DND-41 (cell line): ENCODE results near the gene ANKRD29.

Source experiments
- ATAC-seq: fragments of 200-7000 bp; cut with Tn5 transposase; 3 replicates; pipeline ENCODE4 v1.9.1; 2021; ENCODE audit warnings: low read depth; ENCODE audit not compliant: insufficient read depth
- DNase-seq: peaks from one replicate; pipeline ENCODE4 v3.0.0-alpha.2; 2020
- H2AFZ ChIP-seq: 2 replicates; pipeline ENCODE4 v1.6.0; 2012; ENCODE audit warnings: low read depth, low read length
- H3K27ac ChIP-seq: 2 replicates; pipeline ENCODE4 v1.5.1; 2012; ENCODE audit warnings: low read length, inconsistent platforms
- H3K27me3 ChIP-seq: fragments of 200-600 bp; sonication (generic); 2 replicates; pipeline ENCODE4 v1.6.0; 2012; ENCODE audit warnings: low read length, mild to moderate bottlenecking, inconsistent platforms; ENCODE audit not compliant: insufficient read depth, poor library complexity
- H3K36me3 ChIP-seq: 2 replicates; pipeline ENCODE4 v1.5.1; 2012; ENCODE audit warnings: low read length, inconsistent platforms; ENCODE audit not compliant: insufficient read depth
- H3K4me1 ChIP-seq: 2 replicates; pipeline ENCODE4 v1.5.1; 2012; ENCODE audit warnings: mild to moderate bottlenecking, low read length; ENCODE audit not compliant: insufficient read depth
- H3K4me2 ChIP-seq: 2 replicates; pipeline ENCODE4 v1.6.0; 2012; ENCODE audit warnings: mild to moderate bottlenecking, moderate library complexity, low read length, inconsistent platforms; ENCODE audit not compliant: insufficient read depth
- H3K4me3 ChIP-seq, 2 experiments: fragments of 200-600 bp in 1 of 2; shearing (Covaris generic) in 1 of 2; 2 replicates each; pipeline ENCODE4 v1.5.1; 2012 to 2016; ENCODE audit warnings: inconsistent platforms in 2 of 2, low read length in 2 of 2, mild to moderate bottlenecking in 2 of 2, low read depth in 1 of 2, moderate library complexity in 1 of 2
- H3K79me2 ChIP-seq: 2 replicates; pipeline ENCODE4 v1.6.0; 2012; ENCODE audit warnings: low read length, inconsistent platforms; ENCODE audit not compliant: insufficient read depth
- H3K9ac ChIP-seq: 2 replicates; pipeline ENCODE4 v1.6.0; 2012; ENCODE audit warnings: low read depth, mild to moderate bottlenecking, inconsistent platforms, low read length, moderate library complexity
- H3K9me3 ChIP-seq: 2 replicates; pipeline ENCODE4 v1.5.1; 2012; ENCODE audit warnings: low read length, moderate library complexity, mild to moderate bottlenecking, inconsistent platforms; ENCODE audit not compliant: insufficient read depth, severe bottlenecking
- H4K20me1 ChIP-seq: 2 replicates; pipeline ENCODE4 v1.6.0; 2012; ENCODE audit warnings: low read length; ENCODE audit not compliant: insufficient read depth
- EZH2 ChIP-seq: IDR thresholded peaks from 3 replicates; pipeline ENCODE4 v1.6.1; 2012; ENCODE audit warnings: borderline replicate concordance, low read depth, mild to moderate bottlenecking, moderate library complexity, low read length, inconsistent platforms; ENCODE audit not compliant: severe bottlenecking
- TF ChIP-seq, protein P1 (sequence below): IDR thresholded peaks from 2 replicates; pipeline ENCODE4 v1.5.1; 2012; ENCODE audit warnings: borderline replicate concordance, low read length, moderate library complexity, mild to moderate bottlenecking; ENCODE audit not compliant: poor library complexity, severe bottlenecking; ENCODE audit errors: extremely low read depth

Gene ANKRD29

GRCh38 chr18:23646282-23646681 lies 16.4 kb downstream of the ANKRD29 start:
- no peak for TF ChIP-seq EZH2
- TF ChIP-seq, protein P1, sequence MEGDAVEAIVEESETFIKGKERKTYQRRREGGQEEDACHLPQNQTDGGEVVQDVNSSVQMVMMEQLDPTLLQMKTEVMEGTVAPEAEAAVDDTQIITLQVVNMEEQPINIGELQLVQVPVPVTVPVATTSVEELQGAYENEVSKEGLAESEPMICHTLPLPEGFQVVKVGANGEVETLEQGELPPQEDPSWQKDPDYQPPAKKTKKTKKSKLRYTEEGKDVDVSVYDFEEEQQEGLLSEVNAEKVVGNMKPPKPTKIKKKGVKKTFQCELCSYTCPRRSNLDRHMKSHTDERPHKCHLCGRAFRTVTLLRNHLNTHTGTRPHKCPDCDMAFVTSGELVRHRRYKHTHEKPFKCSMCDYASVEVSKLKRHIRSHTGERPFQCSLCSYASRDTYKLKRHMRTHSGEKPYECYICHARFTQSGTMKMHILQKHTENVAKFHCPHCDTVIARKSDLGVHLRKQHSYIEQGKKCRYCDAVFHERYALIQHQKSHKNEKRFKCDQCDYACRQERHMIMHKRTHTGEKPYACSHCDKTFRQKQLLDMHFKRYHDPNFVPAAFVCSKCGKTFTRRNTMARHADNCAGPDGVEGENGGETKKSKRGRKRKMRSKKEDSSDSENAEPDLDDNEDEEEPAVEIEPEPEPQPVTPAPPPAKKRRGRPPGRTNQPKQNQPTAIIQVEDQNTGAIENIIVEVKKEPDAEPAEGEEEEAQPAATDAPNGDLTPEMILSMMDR, result no peak
- H2AFZ ChIP-seq, result no peak overlapping the region
- H4K20me1 ChIP-seq, result no peaks in the 10 kb centered on the region

DNA sequence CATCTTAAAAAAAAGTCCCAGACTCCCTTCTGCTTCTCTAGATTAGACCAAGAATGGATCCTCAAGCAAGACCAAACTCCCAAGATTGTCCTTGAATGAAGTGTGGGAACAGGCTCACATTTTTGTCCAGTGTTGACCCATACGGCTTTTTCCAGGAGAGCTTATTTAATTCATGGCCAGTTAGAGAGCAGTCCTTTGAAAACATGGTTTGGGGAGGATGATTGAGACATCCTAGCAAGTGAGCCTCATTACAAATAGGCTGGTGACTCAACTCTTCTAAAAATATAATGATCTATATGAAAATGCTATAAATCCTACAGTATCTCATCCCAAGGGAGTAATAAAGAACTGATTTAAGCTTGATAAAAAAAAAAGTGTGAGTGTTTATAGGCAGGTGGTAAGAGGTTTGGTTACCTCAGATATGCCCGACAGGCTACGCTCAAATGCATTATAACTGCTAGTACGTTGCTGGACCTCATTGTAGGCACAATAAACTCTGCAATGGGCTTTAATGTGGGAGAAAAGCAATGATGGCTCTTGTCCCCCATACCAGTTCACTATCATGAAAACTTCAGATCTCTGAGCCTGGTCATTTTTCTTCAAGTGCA lies 17.0 kb downstream of the ANKRD29 start:
- no peak overlapping the region for H3K9ac ChIP-seq
- H4K20me1 ChIP-seq, result no peaks in the 10 kb centered on the region
- no peak overlapping the region for H3K27ac ChIP-seq
- peaks cover 2% of the 10 kb centered on the region for H3K27me3 ChIP-seq
- DNase-seq, result no peak
- H3K9me3 ChIP-seq, result peaks cover 15% of the 10 kb centered on the region
- no peak overlapping the region for H2AFZ ChIP-seq
- H3K79me2 ChIP-seq, result no peaks in the 10 kb centered on the region
- no peaks in the 10 kb centered on the region for H3K36me3 ChIP-seq
- H3K4me1 ChIP-seq, result no peaks in the 10 kb centered on the region
- ATAC-seq, result no peak
- no peak overlapping the region for H3K4me3 ChIP-seq
- TF ChIP-seq, protein P1, result no peak
- no peak overlapping the region for H3K4me2 ChIP-seq

More at GRCh38 chr18:23646282-23646681, 16.4 kb downstream of the ANKRD29 start:
- Histone ChIP-seq H3K9me3 (peaks cover 12% of the 10 kb centered on the region), H3K27me3 (peaks cover 2% of the 10 kb centered on the region), H3K79me2 (no peaks in the 10 kb centered on the region), H3K36me3 (no peaks in the 10 kb centered on the region), H3K4me1 (no peaks in the 10 kb centered on the region), H3K4me2 (no peak overlapping the region), H3K9ac (no peak overlapping the region), H3K27ac (no peak overlapping the region), H3K4me3 (no peak overlapping the region)
- ATAC-seq (no peak), DNase-seq (no peak)

DNA sequence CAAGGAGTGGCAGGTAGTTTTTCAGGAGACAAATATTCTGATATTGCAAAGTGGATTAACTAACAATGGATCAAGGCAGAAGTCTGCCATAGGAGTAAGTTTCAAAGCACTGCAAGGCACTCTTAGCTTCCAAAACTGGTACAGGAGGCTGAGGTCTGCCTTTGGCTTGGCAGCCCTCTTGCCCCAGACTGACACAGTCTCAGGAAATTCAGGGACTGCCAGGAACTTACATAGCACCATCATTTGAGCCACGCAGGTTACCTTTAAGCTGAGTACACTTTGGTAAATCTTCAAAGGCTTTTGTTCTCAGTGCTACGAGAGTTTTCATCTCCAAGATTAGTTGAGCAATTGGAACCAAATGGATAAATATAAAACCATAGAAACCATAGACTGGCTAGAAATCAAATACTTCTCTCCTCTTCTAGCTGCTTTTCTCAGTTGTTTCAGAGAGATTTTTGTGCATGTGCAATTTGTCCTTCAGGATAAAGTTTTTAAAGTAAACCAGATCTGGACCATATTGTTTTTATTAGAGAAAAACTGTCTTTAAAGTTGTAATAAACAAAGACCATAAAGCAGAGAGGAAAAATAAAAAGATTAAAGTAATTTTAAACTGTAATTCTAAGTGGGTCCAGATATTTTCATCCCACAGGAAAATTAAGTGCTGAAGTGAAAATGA lies 18.8 kb downstream of the ANKRD29 start:
- Histone ChIP-seq H3K4me3 (no peak overlapping the region), H3K27ac (no peak overlapping the region), H3K36me3 (no peaks in the 10 kb centered on the region), H3K9me3 (peaks cover 15% of the 10 kb centered on the region), H3K4me1 (no peaks in the 10 kb centered on the region), H4K20me1 (no peaks in the 10 kb centered on the region), H3K79me2 (no peaks in the 10 kb centered on the region), H2AFZ (no peak overlapping the region), H3K4me2 (no peak overlapping the region), H3K27me3 (peaks cover 2% of the 10 kb centered on the region), H3K9ac (no peak overlapping the region)
- no peak for TF ChIP-seq EZH2
- TF ChIP-seq, protein P1, result no peak
- DNase-seq (no peak), ATAC-seq (no peak)
